H9 (cell line): ENCODE data around the gene GXYLT1. TPM values are rescaled to one million over a fixed set of nuclear protein-coding genes. Genes with fewer than 3 reads are reported as not detected.

Source experiments
- DNase-seq: peaks from one replicate; pipeline ENCODE4 v3.0.0-alpha.2; 2017
- H2AFZ ChIP-seq: one replicate; pipeline ENCODE4 v1.6.1; 2013; ENCODE audit warnings: mild to moderate bottlenecking, low read length, control low read depth, moderate library complexity
- H2AK5ac ChIP-seq: 2 replicates; pipeline ENCODE4 v1.6.1; 2013; ENCODE audit warnings: low read length, control low read depth, mixed read lengths; ENCODE audit not compliant: insufficient read length
- H2BK120ac ChIP-seq: one replicate; pipeline ENCODE4 v1.6.1; 2013; ENCODE audit warnings: low read depth, mild to moderate bottlenecking, low read length, control low read depth, inconsistent platforms; ENCODE audit not compliant: poor library complexity, severe bottlenecking
- H2BK12ac ChIP-seq: 2 replicates; pipeline ENCODE4 v1.6.1; 2013; ENCODE audit warnings: low read length, control low read depth, mixed read lengths, low read depth; ENCODE audit not compliant: insufficient read length
- H2BK15ac ChIP-seq: 2 replicates; pipeline ENCODE4 v1.6.1; 2013; ENCODE audit warnings: low read depth, low read length, control low read depth
- H2BK20ac ChIP-seq: one replicate; pipeline ENCODE4 v1.6.1; 2013; ENCODE audit warnings: low read depth, mild to moderate bottlenecking, low read length, control low read depth, inconsistent platforms; ENCODE audit not compliant: poor library complexity, severe bottlenecking
- H2BK5ac ChIP-seq: 2 replicates; pipeline ENCODE4 v1.6.1; 2013; ENCODE audit warnings: low read length, control low read depth, mixed read lengths; ENCODE audit not compliant: insufficient read length
- H3K14ac ChIP-seq: 2 replicates; pipeline ENCODE4 v1.6.1; 2013; ENCODE audit warnings: low read length, control low read depth; ENCODE audit not compliant: insufficient read depth
- H3K18ac ChIP-seq: 2 replicates; pipeline ENCODE4 v1.6.1; 2013; ENCODE audit warnings: low read depth, mild to moderate bottlenecking, mixed read lengths, low read length, control low read depth; ENCODE audit not compliant: insufficient read length
- H3K23ac ChIP-seq: 2 replicates; pipeline ENCODE4 v1.6.1; 2013; ENCODE audit warnings: low read length, control low read depth, mixed read lengths, low read depth; ENCODE audit not compliant: insufficient read length
- H3K23me2 ChIP-seq: 2 replicates; pipeline ENCODE4 v1.6.1; 2013; ENCODE audit warnings: low read depth, mild to moderate bottlenecking, mixed read lengths, low read length, control low read depth; ENCODE audit not compliant: insufficient read length, poor library complexity, severe bottlenecking
- H3K27ac ChIP-seq: 2 replicates; pipeline ENCODE4 v1.5.1; 2013; ENCODE audit warnings: low read length, control low read depth, mixed read lengths, low read depth; ENCODE audit not compliant: insufficient read length
- H3K27me3 ChIP-seq: 2 replicates; pipeline ENCODE4 v1.6.1; 2013; ENCODE audit warnings: low read length, control low read depth, inconsistent platforms; ENCODE audit not compliant: insufficient read depth
- H3K4ac ChIP-seq: 2 replicates; pipeline ENCODE4 v1.6.1; 2013; ENCODE audit warnings: low read depth, mild to moderate bottlenecking, control low read depth, inconsistent platforms, low read length, moderate library complexity
- H3K4me1 ChIP-seq: 2 replicates; pipeline ENCODE4 v1.6.1; 2013; ENCODE audit warnings: low read length, control low read depth, inconsistent platforms; ENCODE audit not compliant: insufficient read depth
- H3K4me2 ChIP-seq: 2 replicates; pipeline ENCODE4 v1.6.1; 2013; ENCODE audit warnings: low read length, control low read depth, mixed read lengths; ENCODE audit not compliant: insufficient read length, insufficient read depth
- H3K56ac ChIP-seq: 2 replicates; pipeline ENCODE4 v1.6.1; 2013; ENCODE audit warnings: low read depth, mild to moderate bottlenecking, mixed read lengths, low read length, control low read depth; ENCODE audit not compliant: insufficient read length
- H3K79me1 ChIP-seq: 2 replicates; pipeline ENCODE4 v1.6.1; 2013; ENCODE audit warnings: low read depth, mild to moderate bottlenecking, moderate library complexity, low read length, control low read depth, inconsistent platforms; ENCODE audit not compliant: insufficient read depth, poor library complexity, severe bottlenecking
- H3K79me2 ChIP-seq: 2 replicates; pipeline ENCODE4 v1.6.1; 2013; ENCODE audit warnings: low read length, control low read depth, inconsistent platforms; ENCODE audit not compliant: insufficient read depth
- H3K9ac ChIP-seq: 2 replicates; pipeline ENCODE4 v1.6.1; 2013; ENCODE audit warnings: low read length, control low read depth, mixed read lengths; ENCODE audit not compliant: insufficient read length; ENCODE audit errors: extremely low read depth
- H3K9me3 ChIP-seq: one replicate; pipeline ENCODE4 v1.6.1; 2013; ENCODE audit warnings: low read depth, low read length, inconsistent platforms; ENCODE audit not compliant: control insufficient read depth
- H3T11ph ChIP-seq: one replicate; pipeline ENCODE4 v1.6.1; 2013; ENCODE audit warnings: mild to moderate bottlenecking, low read length, control low read depth, inconsistent platforms
- H4K20me1 ChIP-seq: one replicate; pipeline ENCODE4 v1.6.1; 2013; ENCODE audit not compliant: control insufficient read depth, insufficient read length, insufficient read depth
- H4K5ac ChIP-seq: 2 replicates; pipeline ENCODE4 v1.6.1; 2013; ENCODE audit warnings: low read depth, mild to moderate bottlenecking, mixed read lengths, low read length, control low read depth; ENCODE audit not compliant: insufficient read length
- H4K8ac ChIP-seq: replicated peaks from 2 replicates; pipeline ENCODE4 v1.6.1; 2013; ENCODE audit warnings: low read length, control low read depth, mixed read lengths, low read depth; ENCODE audit not compliant: insufficient read length
- H4K91ac ChIP-seq: 2 replicates; pipeline ENCODE4 v1.6.1; 2013; ENCODE audit warnings: low read depth, mild to moderate bottlenecking, moderate library complexity, mixed read lengths, low read length, control low read depth; ENCODE audit not compliant: insufficient read length
- H3K27ac Mint-ChIP-seq, 3 experiments: 2 replicates in 2 of 3; 3 replicates in 1 of 3; pipeline ENCODE4 v1.8.0; 2020 to 2021; ENCODE audit warnings: mixed read lengths in 3 of 3, mild to moderate bottlenecking in 1 of 3, moderate library complexity in 1 of 3
- H3K27me3 Mint-ChIP-seq: 2 replicates; pipeline ENCODE4 v1.8.0; 2021; ENCODE audit warnings: low read depth, mild to moderate bottlenecking, moderate library complexity, mixed read lengths
- H3K36me3 Mint-ChIP-seq, 3 experiments: 2 replicates in 2 of 3; 3 replicates in 1 of 3; pipeline ENCODE4 v1.8.0; 2020 to 2021; ENCODE audit warnings: low read depth in 3 of 3, mixed read lengths in 3 of 3; ENCODE audit not compliant: insufficient read depth in 1 of 3
- H3K4me1 Mint-ChIP-seq, 2 experiments: 2 replicates each; pipeline ENCODE4 v1.8.0; 2020; ENCODE audit warnings: mixed read lengths in 2 of 2
- H3K4me3 Mint-ChIP-seq, 2 experiments: 2 replicates in 1 of 2; 3 replicates in 1 of 2; pipeline ENCODE4 v1.8.0; 2020 to 2021; ENCODE audit warnings: mild to moderate bottlenecking in 2 of 2, mixed read lengths in 2 of 2, moderate library complexity in 1 of 2
- H3K9me3 Mint-ChIP-seq, 2 experiments: 2 replicates in 1 of 2; 3 replicates in 1 of 2; pipeline ENCODE4 v1.8.0; 2020; ENCODE audit warnings: mild to moderate bottlenecking in 2 of 2, mixed read lengths in 2 of 2, moderate library complexity in 1 of 2
- CTCF ChIP-seq: fragments of 200-600 bp; sonication (generic); conservative IDR thresholded peaks from 3 replicates; pipeline ENCODE4 v1.8.0; 2021; ENCODE audit warnings: antibody characterized with exemption, mild to moderate bottlenecking
- WGBS: extraction: QIAGEN DNeasy Blood & Tissue Kit; methylation state at CpG from one replicate; pipeline ENCODE4 v1.1.7; 2013; ENCODE audit warnings: missing lambda C conversion rate, low lambda C conversion rate, mixed read lengths; ENCODE audit not compliant: insufficient read length; ENCODE audit errors: extremely low coverage; 5-methylcytosine and 5-hydroxymethylcytosine counted together
- total RNA-seq: library from RNA; stranded (reverse); gene quantifications from 2 replicates; pipeline ENCODE4 v1.2.1, GENCODE V29; 2021

The GXYLT1 gene
- total RNA-seq, 1 experiment from 2014 or later, result 14.5 TPM

- no peaks in the 10 kb centered on the region for H3K79me1 ChIP-seq
- H4K8ac ChIP-seq, result no peak overlapping the region
- no peak overlapping the region for H3K56ac ChIP-seq
- no peak overlapping the region for H2BK12ac ChIP-seq
- no peak overlapping the region for H3K27ac ChIP-seq
- no peak overlapping the region for H2BK120ac ChIP-seq
- no peak overlapping the region for H3K4ac ChIP-seq
- H2BK15ac ChIP-seq, result no peak overlapping the region
- H2BK20ac ChIP-seq, result no peak overlapping the region
- no peak overlapping the region for H3K18ac ChIP-seq
- H3K9me3 Mint-ChIP-seq, result no peaks in the 10 kb centered on the region
- no CpG with 5 or more reads among the region's 2 CpGs for WGBS
- no peak overlapping the region for H2AFZ ChIP-seq
- H3K36me3 Mint-ChIP-seq, result no peaks in the 10 kb centered on the region
- no peak overlapping the region for H3K9ac ChIP-seq
- no peaks in the 10 kb centered on the region for H3K27me3 ChIP-seq
- no peak for DNase-seq
- H3K4me2 ChIP-seq, result no peak overlapping the region
- H3K4me1 Mint-ChIP-seq, result no peaks in the 10 kb centered on the region
- no peak overlapping the region for H3K14ac ChIP-seq
- no peak overlapping the region for H3K27ac Mint-ChIP-seq
- H3K4me3 Mint-ChIP-seq, result no peak overlapping the region
- no peaks in the 10 kb centered on the region for H3K79me2 ChIP-seq
- no peaks in the 10 kb centered on the region for H3K9me3 ChIP-seq
- H2AK5ac ChIP-seq, result no peak overlapping the region
- no peaks in the 10 kb centered on the region for H3K27me3 Mint-ChIP-seq
- no peak overlapping the region for H3K23ac ChIP-seq
- no peak overlapping the region for H3T11ph ChIP-seq
- no peaks in the 10 kb centered on the region for H3K23me2 ChIP-seq
- H2BK5ac ChIP-seq, result no peak overlapping the region
- H4K20me1 ChIP-seq, result no peaks in the 10 kb centered on the region
- no peaks in the 10 kb centered on the region for H3K4me1 ChIP-seq
- H4K5ac ChIP-seq, result no peak overlapping the region
- no peak overlapping the region for H4K91ac ChIP-seq
- TF ChIP-seq CTCF, result no peak
These were observed 42.1 kb upstream of the GXYLT1 start for GRCh38 chr12:42186793-42187192.
